IPS-20b (cell line): Measurements from ENCODE around the gene MATN4.
A peak's percentile ranks its signal among the peaks of the same experiment; 100 is the strongest.

Experiments used
- H3K27ac ChIP-seq: one replicate; pipeline ENCODE4 v1.5.1; 2013; ENCODE audit warnings: low read length
- H3K27me3 ChIP-seq: 2 replicates; pipeline ENCODE4 v1.6.1; 2013; ENCODE audit warnings: mild to moderate bottlenecking, low read length, inconsistent platforms; ENCODE audit not compliant: insufficient read depth
- H3K36me3 ChIP-seq: 2 replicates; pipeline ENCODE4 v1.6.1; 2013; ENCODE audit warnings: low read depth, mild to moderate bottlenecking, inconsistent platforms, low read length, moderate library complexity; ENCODE audit not compliant: insufficient read depth
- H3K4me1 ChIP-seq: 2 replicates; pipeline ENCODE4 v1.6.1; 2013; ENCODE audit warnings: mild to moderate bottlenecking, control low read depth, inconsistent platforms, low read length, moderate library complexity; ENCODE audit not compliant: insufficient read depth
- H3K4me3 ChIP-seq: 2 replicates; pipeline ENCODE4 v1.5.1; 2013; ENCODE audit warnings: mild to moderate bottlenecking, low read length, inconsistent platforms
- H3K9ac ChIP-seq: 2 replicates; pipeline ENCODE4 v1.6.1; 2013; ENCODE audit warnings: low read depth, mild to moderate bottlenecking, inconsistent platforms, low read length, moderate library complexity
- H3K9me3 ChIP-seq: 2 replicates; pipeline ENCODE4 v1.6.1; 2013; ENCODE audit warnings: mild to moderate bottlenecking, low read depth, low read length, inconsistent platforms; ENCODE audit not compliant: insufficient read depth

The MATN4 gene

DNA sequence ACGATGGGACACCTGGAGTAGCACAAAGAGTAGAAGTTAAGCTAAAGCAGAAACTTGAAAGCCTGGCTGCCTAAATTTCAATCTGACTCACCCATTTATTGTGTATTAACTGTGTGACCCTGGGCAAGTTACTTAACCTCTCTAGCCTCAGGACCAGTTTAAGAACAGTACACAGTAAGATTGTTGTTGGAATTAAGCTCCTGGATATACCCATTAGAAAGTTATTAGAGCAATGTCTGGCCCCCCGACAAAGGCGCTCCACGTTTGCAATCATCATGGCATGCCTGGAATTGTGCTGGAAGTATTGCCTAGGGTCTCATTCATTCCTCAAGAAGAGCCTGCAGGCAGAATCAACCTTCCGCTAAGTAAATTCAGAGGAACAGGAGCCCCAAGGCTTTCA, 38.8 kb upstream of the MATN4 start:
- Histone ChIP-seq H3K9ac (peak overlapping the region; percentile 86; the same call in 1 of the 2 replicates), H3K36me3 (no peaks in the 10 kb centered on the region), H3K4me3 (peak overlapping the region; percentile 91), H3K27me3 (peaks cover 7% of the 10 kb centered on the region; the same call in 1 of the 2 replicates), H3K4me1 (peaks cover 52% of the 10 kb centered on the region), H3K27ac (no peak overlapping the region), H3K9me3 (no peaks in the 10 kb centered on the region)

DNA sequence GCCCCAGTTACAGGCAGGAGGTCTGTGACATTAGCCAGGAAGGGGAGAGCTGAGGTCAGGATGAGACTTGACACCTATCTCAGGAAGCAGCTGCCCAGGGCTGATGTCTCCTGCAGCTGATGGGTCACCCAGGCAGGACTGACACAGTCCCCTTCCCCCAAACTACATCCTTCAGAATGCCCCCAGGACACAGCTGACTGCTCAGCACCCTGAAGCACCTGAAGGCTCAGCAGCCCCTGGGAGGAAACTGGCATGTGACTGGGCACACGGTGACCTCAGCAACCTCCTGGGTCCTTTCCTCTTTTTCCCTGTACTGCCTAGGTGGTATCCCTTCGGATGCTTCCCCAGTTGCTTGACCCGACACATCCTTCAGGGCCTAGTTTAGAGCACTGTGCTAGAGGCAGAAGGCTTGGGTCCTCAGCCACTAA, 38.2 kb upstream of the MATN4 start:
- H3K9me3 ChIP-seq = no peaks in the 10 kb centered on the region
- H3K36me3 ChIP-seq = no peaks in the 10 kb centered on the region
- peak overlapping the region; percentile 61; the same call in 1 of the 2 replicates for H3K9ac ChIP-seq
- H3K27ac ChIP-seq = no peak overlapping the region
- peaks cover 58% of the 10 kb centered on the region for H3K4me1 ChIP-seq
- peaks cover 7% of the 10 kb centered on the region; the same call in 1 of the 2 replicates for H3K27me3 ChIP-seq
- H3K4me3 ChIP-seq = peak overlapping the region; percentile 91

DNA sequence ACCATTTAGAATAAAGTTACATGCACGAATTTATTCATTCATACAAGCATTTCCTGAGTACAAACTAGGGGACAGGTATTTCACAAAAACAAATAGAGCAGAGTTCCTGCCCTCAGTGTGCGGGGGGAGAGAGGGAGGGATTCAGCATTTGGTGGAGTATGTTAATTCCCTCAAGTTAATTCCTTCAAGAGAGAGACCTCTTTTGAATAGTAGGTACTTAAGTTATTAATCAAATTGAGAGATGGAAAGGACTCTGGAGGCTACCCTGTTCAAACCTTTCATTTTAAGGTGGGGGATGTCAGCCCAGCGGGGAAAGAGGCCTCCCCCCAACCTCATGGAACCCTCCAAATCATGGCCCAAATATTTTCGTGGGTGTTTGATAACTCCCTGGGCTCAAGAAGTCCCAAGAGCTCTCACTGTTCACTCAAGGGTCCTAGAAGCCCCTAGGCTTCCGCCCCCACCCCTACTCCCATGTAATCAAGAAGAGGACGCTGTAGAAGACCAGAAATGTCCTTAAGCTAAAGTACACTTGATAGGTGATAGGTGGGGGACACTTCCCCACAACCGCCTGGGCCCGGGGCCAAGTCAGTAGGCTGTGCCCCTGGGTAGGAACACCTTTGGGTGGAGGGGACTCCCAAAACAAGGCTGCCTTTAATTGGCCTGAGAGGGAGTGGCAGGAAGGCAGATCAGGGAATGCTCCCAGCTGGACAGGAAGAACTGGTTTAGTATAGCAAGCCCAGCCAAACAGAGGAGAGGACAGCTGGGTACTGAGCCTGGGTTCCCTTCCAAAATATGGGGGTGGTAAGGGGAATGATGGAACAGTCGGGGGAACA, 37.2 kb upstream of the MATN4 start:
- Histone ChIP-seq H3K27me3 (peaks cover 7% of the 10 kb centered on the region; the same call in 1 of the 2 replicates), H3K27ac (no peak overlapping the region), H3K36me3 (peaks cover 6% of the 10 kb centered on the region), H3K9ac (peak overlapping the region; percentile 29; the same call in 1 of the 2 replicates), H3K9me3 (no peaks in the 10 kb centered on the region), H3K4me1 (peaks cover 67% of the 10 kb centered on the region), H3K4me3 (0 out of 2 replicates have a peak overlapping the region, but pooled peaks have one; percentile 68)

DNA sequence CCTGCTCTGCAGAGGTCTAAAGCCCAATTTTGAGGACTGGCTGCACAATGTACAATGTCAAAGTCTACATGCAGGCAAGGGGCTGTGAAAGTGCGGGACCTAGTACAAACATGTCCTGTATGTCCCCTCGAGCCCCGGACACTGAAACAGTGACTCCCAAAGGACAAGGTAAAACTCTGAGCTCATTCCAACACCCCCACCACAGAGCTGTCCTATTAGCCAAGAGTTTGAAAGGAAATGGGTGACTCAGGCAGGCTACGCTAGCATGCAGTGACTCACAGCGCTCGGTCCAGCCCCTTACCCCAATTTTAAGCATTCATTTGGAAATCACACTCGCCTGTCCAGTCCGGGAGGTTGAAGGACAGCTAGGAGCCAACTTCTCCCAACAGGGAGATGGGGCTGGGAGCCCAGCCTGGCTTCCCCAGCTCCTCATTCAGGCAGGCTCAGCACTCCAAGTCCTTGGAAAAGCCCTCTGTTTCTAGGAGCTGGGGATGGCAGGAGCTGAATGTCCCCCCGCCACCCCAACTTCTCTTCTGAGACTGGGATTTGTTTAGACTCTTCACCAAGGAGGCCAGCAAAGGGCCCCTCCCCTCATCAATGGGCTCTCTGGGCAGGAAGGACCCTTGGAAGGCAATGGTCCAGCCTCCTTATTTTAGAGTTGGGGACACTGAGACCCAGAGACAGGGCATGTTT, 36.2 kb upstream of the MATN4 start:
- peaks cover 7% of the 10 kb centered on the region; the same call in 1 of the 2 replicates for H3K27me3 ChIP-seq
- H3K36me3 ChIP-seq = peaks cover 16% of the 10 kb centered on the region
- peaks cover 75% of the 10 kb centered on the region for H3K4me1 ChIP-seq
- peak overlapping the region; percentile 68 for H3K4me3 ChIP-seq
- H3K9ac ChIP-seq = peak overlapping the region; percentile 89; the same call in 1 of the 2 replicates
- no peaks in the 10 kb centered on the region for H3K9me3 ChIP-seq
- H3K27ac ChIP-seq = peak overlapping the region; percentile 96

DNA sequence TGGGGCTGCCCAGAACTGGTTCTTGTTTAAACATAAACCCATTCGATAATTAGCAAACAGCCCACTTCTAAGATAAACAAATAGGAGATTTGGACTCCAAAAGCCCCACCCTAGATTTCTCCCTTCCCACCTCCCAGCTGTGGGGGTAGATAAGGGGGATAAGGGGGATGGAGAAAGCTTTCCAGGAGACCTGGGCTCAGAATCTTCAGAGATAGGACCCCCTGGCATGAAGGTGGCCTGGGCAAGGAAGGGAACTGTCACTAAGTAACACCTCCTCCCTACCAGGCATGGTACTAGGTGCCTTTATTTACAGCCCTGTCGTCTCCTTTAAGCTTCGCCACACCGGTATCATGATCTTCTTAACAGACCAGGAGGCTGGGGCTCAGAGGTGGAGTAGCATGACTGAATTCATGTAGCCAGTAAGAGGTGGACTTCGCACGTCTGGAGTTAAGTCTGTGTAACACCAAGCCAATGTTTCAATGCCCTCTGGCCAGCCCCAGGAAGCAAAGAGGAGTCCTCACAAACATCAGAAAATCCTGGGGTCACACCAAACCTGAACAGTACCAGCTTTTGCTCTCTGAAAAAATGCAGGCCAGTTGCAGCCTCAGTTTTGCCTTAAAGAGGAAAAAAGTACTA, 35.6 kb upstream of the MATN4 start:
- Histone ChIP-seq H3K9ac (peak overlapping the region; percentile 89; the same call in 1 of the 2 replicates), H3K4me3 (peak overlapping the region; percentile 68), H3K27ac (peak overlapping the region; percentile 96), H3K36me3 (peaks cover 17% of the 10 kb centered on the region), H3K9me3 (no peaks in the 10 kb centered on the region), H3K4me1 (peaks cover 82% of the 10 kb centered on the region), H3K27me3 (peaks cover 7% of the 10 kb centered on the region; the same call in 1 of the 2 replicates)

DNA sequence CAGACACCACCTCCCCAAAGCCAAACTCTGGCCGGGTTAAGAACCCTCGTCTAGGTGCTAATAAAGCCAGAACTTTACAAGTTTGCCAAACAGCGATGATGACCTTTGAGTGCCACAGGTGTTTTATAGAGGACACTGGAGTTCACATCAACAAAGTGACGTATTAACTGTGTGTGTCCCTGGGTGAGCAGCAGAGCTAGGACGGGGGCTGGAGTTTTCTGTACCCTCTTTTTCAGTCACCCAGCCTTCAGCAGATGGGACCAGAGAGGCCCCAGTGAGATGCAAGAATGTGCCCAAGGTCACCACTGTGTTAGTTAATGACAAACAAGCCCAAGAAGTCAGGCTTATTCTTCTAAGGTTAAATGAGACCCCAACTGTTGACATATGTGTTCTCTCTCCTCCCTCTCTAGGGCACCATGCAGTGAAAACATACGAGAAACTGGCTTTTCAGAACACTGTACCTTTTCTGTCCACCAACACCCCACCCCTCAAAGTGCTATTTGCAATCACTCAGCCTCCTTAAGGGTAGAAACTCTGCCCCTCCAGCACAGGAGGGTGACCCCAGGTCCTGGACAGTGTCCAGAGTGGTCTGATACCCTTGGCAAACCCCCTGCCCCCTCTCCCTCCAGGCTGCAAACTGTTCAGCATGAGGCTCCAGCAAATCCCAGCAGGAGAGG, 34.9 kb upstream of the MATN4 start:
- Histone ChIP-seq H3K4me3 (peak overlapping the region; percentile 68), H3K9ac (peak overlapping the region; percentile 89; the same call in 1 of the 2 replicates), H3K9me3 (no peaks in the 10 kb centered on the region), H3K36me3 (peaks cover 17% of the 10 kb centered on the region), H3K4me1 (peaks cover 89% of the 10 kb centered on the region), H3K27ac (peak overlapping the region; percentile 96), H3K27me3 (peaks cover 7% of the 10 kb centered on the region; the same call in 1 of the 2 replicates)

DNA sequence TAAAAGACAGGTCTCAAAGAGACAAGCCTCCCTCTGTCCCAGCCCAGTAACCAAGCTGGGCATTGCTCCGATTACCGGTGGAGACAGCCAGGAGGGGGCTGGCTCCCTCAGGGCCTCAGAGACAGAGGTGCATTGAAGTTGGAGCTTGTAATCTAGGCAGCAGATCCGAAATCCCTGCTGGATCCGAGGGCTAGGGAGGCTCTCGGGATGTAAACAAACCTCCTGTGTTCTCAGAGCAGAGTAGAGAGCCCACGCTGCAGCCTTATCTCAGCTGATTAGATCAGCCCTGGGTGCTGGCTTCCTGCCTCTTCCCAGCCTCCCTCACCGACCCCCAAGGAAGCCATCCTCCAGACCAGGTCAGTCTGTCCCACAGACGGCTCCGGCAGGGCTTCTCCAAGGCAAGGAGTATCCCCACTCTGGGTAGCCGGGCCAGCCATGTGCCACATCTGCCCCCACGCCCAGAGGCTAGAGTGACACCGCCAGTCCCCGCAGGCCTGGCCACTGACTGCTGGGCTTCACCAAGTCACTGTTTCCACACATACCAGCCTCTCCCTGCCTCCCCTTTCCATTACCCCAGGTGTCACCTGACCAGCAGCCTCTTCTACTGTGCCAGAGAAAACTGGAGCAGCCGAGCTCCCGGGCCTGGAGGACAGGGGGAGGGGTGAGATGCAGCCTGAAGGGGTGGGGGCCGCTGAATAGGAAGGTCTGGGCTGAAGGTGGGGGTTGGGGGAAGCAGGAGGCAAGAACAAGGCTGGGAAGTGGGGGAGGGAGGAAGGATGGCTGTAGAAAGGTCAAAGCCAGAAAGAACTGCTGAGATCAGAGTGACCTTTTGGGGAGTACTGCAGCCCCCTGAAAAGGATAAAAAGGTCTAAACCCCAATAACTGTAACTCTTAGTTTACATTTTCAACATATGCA, 34.1 kb upstream of the MATN4 start:
- H3K27me3 ChIP-seq = peaks cover 2% of the 10 kb centered on the region; the same call in 1 of the 2 replicates
- peak overlapping the region; percentile 96 for H3K27ac ChIP-seq
- H3K9me3 ChIP-seq = no peaks in the 10 kb centered on the region
- H3K4me1 ChIP-seq = peaks cover 94% of the 10 kb centered on the region
- H3K36me3 ChIP-seq = peaks cover 17% of the 10 kb centered on the region
- H3K9ac ChIP-seq = peak overlapping the region; percentile 89; the same call in 1 of the 2 replicates
- peak overlapping the region; percentile 68 for H3K4me3 ChIP-seq

DNA sequence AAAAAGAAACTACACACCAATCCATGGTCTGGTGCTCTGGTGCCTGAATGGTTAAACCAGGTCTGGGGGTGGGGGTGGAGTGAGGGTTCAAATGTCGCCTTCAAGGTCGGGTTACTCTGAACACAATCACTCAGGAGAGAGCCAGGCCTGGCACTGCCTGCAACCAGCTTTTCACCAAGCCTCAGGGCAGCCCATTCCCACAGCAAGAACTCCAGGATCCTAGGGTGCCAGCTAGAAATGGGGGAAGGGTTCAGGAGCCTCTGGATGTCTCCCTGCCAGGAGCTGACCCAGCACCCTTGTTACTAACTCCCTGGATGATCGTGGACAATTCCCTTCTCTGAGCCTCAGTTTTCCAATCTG, 33.5 kb upstream of the MATN4 start:
- Histone ChIP-seq H3K4me1 (peaks cover 88% of the 10 kb centered on the region), H3K9me3 (no peaks in the 10 kb centered on the region), H3K4me3 (peak overlapping the region; percentile 68), H3K27me3 (no peaks in the 10 kb centered on the region), H3K36me3 (peaks cover 17% of the 10 kb centered on the region), H3K27ac (peak overlapping the region; percentile 96), H3K9ac (peak overlapping the region; percentile 89; the same call in 1 of the 2 replicates)

DNA sequence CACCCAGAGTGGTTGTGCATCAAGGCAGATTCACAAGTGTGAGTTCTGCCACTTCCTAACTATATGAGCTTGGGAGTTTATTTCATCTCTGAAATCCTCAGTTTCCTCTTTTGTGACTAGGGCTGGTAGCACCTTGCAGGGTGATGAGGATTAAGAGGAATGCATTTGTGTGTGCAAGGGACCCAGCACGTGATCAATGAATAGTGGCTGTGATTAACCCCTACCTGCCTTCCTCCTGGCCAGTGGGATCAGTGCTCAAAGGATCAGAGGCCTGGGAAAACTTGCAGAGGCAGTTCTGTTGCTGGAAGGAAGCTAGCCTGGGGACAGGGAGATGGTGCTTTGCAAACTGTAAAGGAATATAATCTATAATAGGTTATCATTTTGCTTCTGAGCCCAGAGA, 32.9 kb upstream of the MATN4 start:
- Histone ChIP-seq H3K9me3 (no peaks in the 10 kb centered on the region), H3K36me3 (peaks cover 17% of the 10 kb centered on the region), H3K4me1 (peaks cover 82% of the 10 kb centered on the region), H3K4me3 (peak overlapping the region; percentile 68), H3K9ac (peak overlapping the region; percentile 89; the same call in 1 of the 2 replicates), H3K27me3 (no peaks in the 10 kb centered on the region), H3K27ac (peak overlapping the region; percentile 96)

DNA sequence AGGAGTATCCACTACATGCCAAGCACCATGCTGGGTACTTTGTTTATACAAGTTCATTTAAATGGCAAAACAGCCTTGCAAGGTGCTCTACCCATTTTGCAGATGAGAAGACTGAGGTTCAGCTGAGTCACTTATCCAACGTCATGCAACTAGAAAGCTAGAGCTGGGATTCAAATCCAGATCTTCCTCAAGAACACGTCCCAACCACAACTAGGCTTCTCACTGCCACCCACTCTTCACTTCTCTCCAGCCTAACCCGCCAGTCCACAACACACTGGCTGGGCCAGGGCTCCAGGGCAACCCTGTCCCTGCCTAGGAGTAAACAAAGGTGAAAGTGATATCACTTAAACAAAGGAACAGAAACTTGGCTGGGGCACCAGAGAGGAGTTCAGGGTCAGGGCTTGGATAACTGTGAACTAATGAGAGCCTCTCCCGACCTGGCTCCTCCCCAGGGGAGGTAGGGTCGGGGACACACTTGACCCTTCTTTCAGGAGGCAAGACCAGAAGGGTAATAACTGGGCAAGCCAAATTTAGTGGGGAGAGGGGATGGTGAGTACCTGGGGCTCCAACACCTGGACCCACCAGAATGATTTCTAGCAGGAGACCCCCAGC, 32.2 kb upstream of the MATN4 start:
- no peaks in the 10 kb centered on the region for H3K27me3 ChIP-seq
- H3K4me1 ChIP-seq = peaks cover 76% of the 10 kb centered on the region
- peaks cover 21% of the 10 kb centered on the region for H3K36me3 ChIP-seq
- H3K27ac ChIP-seq = peak overlapping the region; percentile 96
- H3K4me3 ChIP-seq = peak overlapping the region; percentile 46; the same call in 1 of the 2 replicates
- peak overlapping the region; percentile 89; the same call in 1 of the 2 replicates for H3K9ac ChIP-seq
- H3K9me3 ChIP-seq = no peaks in the 10 kb centered on the region
